Thyroid gland (tissue), 4 donors: ENCODE data around the gene MRPL18.

Experiments used
- CTCF ChIP-seq, 6 experiments: fragments of 200-600 bp in 3 of 6; fragments of 450-650 bp in 3 of 6; sonication (generic) in 3 of 6; IDR thresholded peaks; one replicate each; pipeline ENCODE4 v1.5.1; 2016 to 2019; ENCODE audit warnings: antibody characterized with exemption in 6 of 6, mild to moderate bottlenecking in 2 of 6, inconsistent platforms in 1 of 6, moderate library complexity in 1 of 6
- POLR2A ChIP-seq, 2 donors: fragments of 450-650 bp; IDR thresholded peaks; one replicate each; pipeline ENCODE4 v1.6.1; 2017; ENCODE audit warnings: antibody characterized with exemption in 2 of 2, mild to moderate bottlenecking in 2 of 2, moderate library complexity in 1 of 2

GRCh38 chr6:159766906-159767305, 23.4 kb upstream of the MRPL18 start:
- TF ChIP-seq CTCF (IDR thresholded peaks at IDR 0.05) (no peak), POLR2A (IDR thresholded peaks at IDR 0.05) (no peak)
